ENCODE data around the gene RILPL1. TPM values are rescaled to one million over a fixed set of nuclear protein-coding genes. Genes with fewer than 3 reads are reported as not detected.
"Not testable (repeated sequence)": the region's sequence is repeated elsewhere in the genome, so short reads cannot be mapped to it uniquely, and the experiment has no call there.

Gene RILPL1
- total RNA-seq, 1 donor from 2014 or later, result 3.4 TPM

GRCh38 chr12:123498126-123498825 is 35.2 kb downstream of the RILPL1 start:
- ATAC-seq, result no peak
- no peak for DNase-seq (ENCODE audit: low spot score)

GRCh38 chr12:123497065-123497464 is 36.5 kb downstream of the RILPL1 start:
- ATAC-seq, result no peak
- no peak for DNase-seq (ENCODE audit: low spot score)

- ATAC-seq (no peak), DNase-seq (ENCODE audit: low spot score) (no peak)
These were observed 39.2 kb downstream of the RILPL1 start for GRCh38 chr12:123494124-123494851.

- DNase-seq (ENCODE audit: low spot score); ATAC-seq: not testable (repeated sequence)
These were observed 41.0 kb downstream of the RILPL1 start for GRCh38 chr12:123492339-123493039.

- DNase-seq (ENCODE audit: low spot score) (no peak), ATAC-seq (no peak)
These were observed 42.0 kb downstream of the RILPL1 start for GRCh38 chr12:123491481-123491880.

GRCh38 chr12:123491056-123491455 is 42.5 kb downstream of the RILPL1 start:
- ATAC-seq (no peak), DNase-seq (ENCODE audit: low spot score) (no peak)

GRCh38 chr12:123490089-123490488 is 43.4 kb downstream of the RILPL1 start:
- ATAC-seq (no peak), DNase-seq (ENCODE audit: low spot score) (no peak)

- ATAC-seq (no peak), DNase-seq (ENCODE audit: low spot score) (no peak)
These were observed 43.9 kb downstream of the RILPL1 start for GRCh38 chr12:123489580-123489979.

GRCh38 chr12:123488539-123489230 is 44.8 kb downstream of the RILPL1 start:
- DNase-seq (ENCODE audit: low spot score), result no peak
- ATAC-seq, result no peak

GRCh38 chr12:123487428-123487827 is 46.1 kb downstream of the RILPL1 start:
- DNase-seq (ENCODE audit: low spot score) (no peak), ATAC-seq (no peak)

GRCh38 chr12:123485756-123486155 is 47.8 kb downstream of the RILPL1 start:
- DNase-seq (ENCODE audit: low spot score) (no peak), ATAC-seq (no peak)

- ATAC-seq (no peak), DNase-seq (ENCODE audit: low spot score) (no peak)
These were observed 49.8 kb downstream of the RILPL1 start for GRCh38 chr12:123483602-123484248.

GRCh38 chr12:123482876-123483275 is 50.6 kb downstream of the RILPL1 start:
- no peak for ATAC-seq

GRCh38 chr12:123481251-123481650 is 52.3 kb downstream of the RILPL1 start:
- DNase-seq (ENCODE audit: low spot score); ATAC-seq: not testable (repeated sequence)

More at GRCh38 chr12:123482876-123483275, 50.6 kb downstream of the RILPL1 start:
- DNase-seq (ENCODE audit: low spot score), result no peak

GRCh38 chr12:123479442-123480180 is 53.9 kb downstream of the RILPL1 start:
- no peak for ATAC-seq
- no peak for DNase-seq (ENCODE audit: low spot score)

GRCh38 chr12:123478762-123479161 is 54.8 kb downstream of the RILPL1 start:
- ATAC-seq (no peak), DNase-seq (ENCODE audit: low spot score) (no peak)

- ATAC-seq (no peak), DNase-seq (ENCODE audit: low spot score) (no peak)
These were observed 55.5 kb downstream of the RILPL1 start for GRCh38 chr12:123478069-123478468.

- DNase-seq (ENCODE audit: low spot score), result no peak
- ATAC-seq, result no peak
These were observed 58.2 kb downstream of the RILPL1 start for GRCh38 chr12:123475246-123475703.

- DNase-seq (ENCODE audit: low spot score) (no peak), ATAC-seq (no peak)
These were observed 58.9 kb downstream of the RILPL1 start for GRCh38 chr12:123474485-123475245.

Data from left lobe of liver (tissue), 2 donors.